ENCODE data around the gene SLC8A2. TPM values are rescaled to one million over a fixed set of nuclear protein-coding genes. Genes with fewer than 3 reads are reported as not detected.

The SLC8A2 gene
- total RNA-seq, 1 experiment from 2014 or later = 11.3 TPM

DNA sequence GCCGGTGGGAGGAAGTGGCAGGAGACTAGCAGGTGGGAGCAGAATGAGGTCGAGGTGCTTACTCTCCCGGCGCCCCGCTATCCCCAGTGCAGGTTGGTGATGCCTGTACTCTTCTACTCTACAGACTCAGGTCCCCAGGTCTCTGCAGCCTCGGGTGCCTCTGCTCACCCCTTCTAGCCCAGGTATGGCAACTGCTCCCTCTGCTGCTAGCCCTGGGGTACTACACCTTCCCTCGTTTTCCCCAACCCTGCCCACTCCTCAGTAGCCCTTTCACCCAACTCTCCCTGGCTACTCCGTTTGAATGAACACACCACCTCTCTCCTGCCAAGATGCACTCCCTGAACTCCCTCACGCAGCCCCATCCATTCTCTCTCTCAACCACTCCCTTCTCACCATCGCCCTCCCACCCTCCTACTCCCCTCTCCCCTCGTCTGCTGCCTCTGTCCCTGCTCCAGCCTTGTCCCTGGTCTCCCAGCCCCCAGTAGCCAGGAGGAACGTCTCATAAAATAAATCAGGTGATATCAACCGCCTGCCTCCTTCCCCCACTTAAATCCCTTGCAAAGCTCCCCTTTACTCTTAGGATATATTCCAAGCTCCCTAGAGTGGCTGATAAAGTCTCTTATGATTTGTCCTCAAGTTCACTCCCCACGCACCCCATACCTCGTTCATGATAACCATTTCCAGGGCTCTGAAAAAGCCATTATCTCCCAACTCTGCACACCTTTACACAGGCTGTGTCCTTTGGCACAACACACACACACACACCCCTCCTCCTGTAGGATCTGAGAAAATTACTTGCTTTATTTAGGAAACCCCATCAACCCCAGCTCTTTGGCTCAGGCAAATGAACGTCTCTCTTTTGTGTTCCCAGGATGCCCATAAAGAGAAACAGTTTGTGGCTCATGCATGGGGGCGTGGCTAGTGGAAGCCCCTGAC, 44.2 kb downstream of the SLC8A2 start:
- Histone ChIP-seq H3K9me3 (ENCODE audit: control insufficient read depth, low read depth, low read length) (no peaks in the 10 kb centered on the region), H3K23ac (ENCODE audit: insufficient read length, low read depth, low read length) (no peak overlapping the region), H2BK20ac (ENCODE audit: low read depth, low read length, poor library complexity, severe bottlenecking) (no peak overlapping the region), H4K5ac (ENCODE audit: insufficient read length, low read depth, low read length) (no peak overlapping the region), H4K91ac (ENCODE audit: insufficient read length, low read depth, low read length) (no peak overlapping the region), H3K4me1 (ENCODE audit: insufficient read depth, low read length) (no peaks in the 10 kb centered on the region), H2BK120ac (ENCODE audit: low read depth, low read length, poor library complexity, severe bottlenecking) (no peak overlapping the region), H2AFZ (ENCODE audit: low read length) (no peak overlapping the region), H2AK5ac (ENCODE audit: insufficient read length, low read length) (no peak overlapping the region), H3K4ac (ENCODE audit: low read depth, low read length) (no peak overlapping the region), H4K20me1 (ENCODE audit: control insufficient read depth, insufficient read depth, insufficient read length) (no peaks in the 10 kb centered on the region), H4K8ac (replicated peaks; ENCODE audit: insufficient read length, low read depth, low read length) (no peak overlapping the region), H2BK12ac (ENCODE audit: insufficient read length, low read depth, low read length) (no peak overlapping the region), H3K27ac (ENCODE audit: insufficient read length, low read depth, low read length) (no peak overlapping the region), H3K4me2 (ENCODE audit: insufficient read depth, insufficient read length, low read length) (peak overlapping the region; percentile 78), H3K56ac (ENCODE audit: insufficient read length, low read depth, low read length) (no peak overlapping the region), H3K18ac (ENCODE audit: insufficient read length, low read depth, low read length) (no peak overlapping the region), H3K27me3 (ENCODE audit: insufficient read depth, low read length) (peaks cover 11% of the 10 kb centered on the region; the same call in 1 of the 2 replicates), H3K9ac (ENCODE audit: extremely low read depth, insufficient read length, low read length) (no peak overlapping the region), H3K14ac (ENCODE audit: insufficient read depth, low read length) (no peak overlapping the region), H3K23me2 (ENCODE audit: insufficient read length, low read depth, low read length, poor library complexity, severe bottlenecking) (peaks cover 22% of the 10 kb centered on the region), H2BK5ac (ENCODE audit: insufficient read length, low read length) (no peak overlapping the region), H3K79me2 (ENCODE audit: insufficient read depth, low read length) (no peaks in the 10 kb centered on the region), H3K79me1 (ENCODE audit: insufficient read depth, low read depth, low read length, poor library complexity, severe bottlenecking) (no peaks in the 10 kb centered on the region), H2BK15ac (ENCODE audit: low read depth, low read length) (no peak overlapping the region), H3T11ph (ENCODE audit: low read length) (no peak overlapping the region)
- TF ChIP-seq CTCF (conservative IDR thresholded peaks at IDR 0.05) = peak; percentile 93
- WGBS (ENCODE audit: extremely low coverage, insufficient read length, low lambda C conversion rate) = no CpG with 5 or more reads among the region's 17 CpGs
- Mint-ChIP-seq H3K36me3 (ENCODE audit: insufficient read depth in 1 of 3, low read depth in 3 of 3) (no peaks in the 10 kb centered on the region; a peak in 1 of 7 replicates), H3K9me3 (no peaks in the 10 kb centered on the region), H3K4me1 (peaks cover 15 to 29% of the 10 kb centered on the region in 2 experiments), H3K27ac (no peak overlapping the region), H3K4me3 (no peak overlapping the region; a peak in 1 of 5 replicates), H3K27me3 (ENCODE audit: low read depth) (peaks cover 55% of the 10 kb centered on the region)
- peak; percentile 94 for DNase-seq

Measured in H9 (cell line).